ENCODE measurements around the gene CRYAB.

CRYAB gene, protein sequence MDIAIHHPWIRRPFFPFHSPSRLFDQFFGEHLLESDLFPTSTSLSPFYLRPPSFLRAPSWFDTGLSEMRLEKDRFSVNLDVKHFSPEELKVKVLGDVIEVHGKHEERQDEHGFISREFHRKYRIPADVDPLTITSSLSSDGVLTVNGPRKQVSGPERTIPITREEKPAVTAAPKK

DNA sequence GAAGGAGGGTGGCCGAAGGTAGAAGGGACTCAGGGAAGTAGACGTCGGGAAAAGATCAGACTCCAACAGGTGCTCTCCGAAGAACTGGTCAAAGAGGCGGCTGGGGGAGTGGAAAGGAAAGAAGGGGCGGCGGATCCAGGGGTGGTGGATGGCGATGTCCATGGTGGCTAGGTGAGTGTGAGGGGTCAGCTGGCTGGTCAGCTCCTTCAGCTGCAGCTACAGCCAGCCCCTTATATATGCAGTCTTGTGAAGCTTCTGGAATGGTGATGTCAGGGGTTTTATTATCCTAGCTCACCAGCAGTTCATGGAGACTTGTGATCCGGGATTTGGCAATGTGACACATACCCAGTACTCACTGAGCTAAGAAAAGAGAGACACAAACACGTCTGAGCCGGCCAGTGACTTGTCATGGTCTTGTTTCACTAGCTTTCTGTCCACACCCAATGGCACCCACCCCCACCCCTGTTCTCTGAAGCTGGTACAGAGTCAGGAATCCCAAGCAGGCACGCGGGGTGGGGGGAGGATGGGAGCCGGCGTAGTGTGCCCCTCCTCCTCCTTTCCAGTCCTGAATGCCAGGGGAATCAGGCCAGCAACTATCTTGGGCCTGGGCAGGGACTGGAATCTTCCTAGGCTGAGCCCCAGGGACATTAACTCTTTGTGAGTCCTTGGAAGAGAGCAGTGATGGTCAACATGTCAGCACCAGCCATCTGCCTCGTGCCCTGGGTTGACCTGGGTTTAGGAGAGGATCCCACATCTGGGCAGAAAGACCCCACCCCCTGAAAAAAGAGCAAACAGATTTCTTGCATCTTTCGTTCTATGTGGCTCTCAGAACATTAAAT, at the start of gene CRYAB:
Gene CRYAB, minus strand, starts transcription at position 208 of the 839 bp plus-strand sequence. Its CDS starts 46 bp downstream, at position 162.
- Mint-ChIP-seq H3K36me3 (no peaks in the 10 kb centered on the region), H3K4me3 (no peak within 1 kb of the TSS), H3K9me3 (no peaks in the 10 kb centered on the region), H3K4me1 (no peaks in the 10 kb centered on the region), H3K27ac (no peak within 1 kb of the TSS)
- DNase-seq (ENCODE audit: low spot score in 2 of 2) = peak in 1 of 2 donors; percentile 32
- no peak for ATAC-seq

DNA sequence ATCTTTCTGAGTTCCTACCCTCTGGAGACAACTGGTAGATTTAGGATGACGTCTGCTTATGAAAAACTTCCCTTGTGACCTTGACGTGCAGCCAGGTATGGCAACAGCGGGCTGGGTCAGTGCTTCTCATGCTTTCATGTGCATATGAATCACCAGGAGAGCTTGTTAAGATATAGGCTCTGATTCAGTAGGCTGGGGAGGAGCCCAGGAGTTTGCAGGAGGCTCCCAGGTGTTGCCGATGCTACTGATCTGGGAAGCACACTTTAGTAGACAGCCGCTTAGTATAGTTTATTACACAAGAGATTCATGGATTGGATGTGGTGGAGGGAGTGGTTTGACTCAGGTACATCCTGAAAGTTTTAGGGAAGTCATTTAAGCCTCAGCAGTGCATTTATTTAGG, 49.3 kb upstream of the CRYAB start:
- Mint-ChIP-seq H3K36me3 (peaks cover 24% of the 10 kb centered on the region), H3K9me3 (no peaks in the 10 kb centered on the region), H3K4me1 (peaks cover 13% of the 10 kb centered on the region), H3K4me3 (no peak overlapping the region), H3K27ac (no peak overlapping the region)
- ATAC-seq = no peak
- DNase-seq (ENCODE audit: low spot score in 2 of 2) = no peak

GRCh38 chr11:111957663-111958444, 46.3 kb upstream of the CRYAB start:
- no peaks in the 10 kb centered on the region for H3K9me3 Mint-ChIP-seq
- peaks cover 13% of the 10 kb centered on the region for H3K4me1 Mint-ChIP-seq
- no peak overlapping the region for H3K27ac Mint-ChIP-seq
- no peak for DNase-seq (ENCODE audit: low spot score in 2 of 2)
- H3K4me3 Mint-ChIP-seq = no peak overlapping the region
- peaks cover 16% of the 10 kb centered on the region for H3K36me3 Mint-ChIP-seq
- ATAC-seq = peak; percentile 31

DNA sequence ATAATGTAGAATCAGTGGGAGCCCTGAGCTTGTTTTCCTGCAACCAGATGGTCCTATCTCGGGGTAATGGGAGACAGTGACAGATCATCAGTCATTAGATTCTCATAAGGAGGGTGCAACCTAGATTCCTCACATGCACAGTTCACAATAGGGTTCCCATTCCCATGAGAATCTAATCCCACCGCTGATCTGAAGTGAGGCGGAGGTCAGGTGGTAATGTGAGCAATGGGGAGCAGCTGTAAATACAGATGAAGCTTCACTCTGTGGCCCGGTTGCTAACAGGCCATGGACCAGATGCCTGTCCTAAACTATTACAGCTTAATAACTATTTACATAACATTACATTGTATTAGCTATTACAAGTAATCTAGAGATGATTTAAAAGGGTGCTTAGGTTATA, 42.6 kb upstream of the CRYAB start:
- Mint-ChIP-seq H3K36me3 (peaks cover 28% of the 10 kb centered on the region), H3K4me1 (peaks cover 10% of the 10 kb centered on the region), H3K27ac (no peak overlapping the region), H3K9me3 (no peaks in the 10 kb centered on the region), H3K4me3 (no peak overlapping the region)
- ATAC-seq (no peak), DNase-seq (ENCODE audit: low spot score in 2 of 2) (no peak)

- no peaks in the 10 kb centered on the region for H3K9me3 Mint-ChIP-seq
- no peak overlapping the region for H3K27ac Mint-ChIP-seq
- ATAC-seq = no peak
- no peak overlapping the region for H3K4me3 Mint-ChIP-seq
- peaks cover 28% of the 10 kb centered on the region for H3K36me3 Mint-ChIP-seq
- peaks cover 22% of the 10 kb centered on the region for H3K4me1 Mint-ChIP-seq
- no peak for DNase-seq (ENCODE audit: low spot score in 2 of 2)
These were observed 40.0 kb upstream of the CRYAB start for GRCh38 chr11:111951565-111951964.

- H3K4me3 Mint-ChIP-seq = peak overlapping the region; percentile 22
- peak overlapping the region; percentile 30 for H3K27ac Mint-ChIP-seq
- ATAC-seq (peak; percentile 43), DNase-seq (ENCODE audit: low spot score in 2 of 2) (no peak)
- H3K36me3 Mint-ChIP-seq = peaks cover 30% of the 10 kb centered on the region
- H3K4me1 Mint-ChIP-seq = peaks cover 29% of the 10 kb centered on the region
- H3K9me3 Mint-ChIP-seq = no peaks in the 10 kb centered on the region
These were observed 38.2 kb upstream of the CRYAB start for GRCh38 chr11:111949519-111950426.

DNA sequence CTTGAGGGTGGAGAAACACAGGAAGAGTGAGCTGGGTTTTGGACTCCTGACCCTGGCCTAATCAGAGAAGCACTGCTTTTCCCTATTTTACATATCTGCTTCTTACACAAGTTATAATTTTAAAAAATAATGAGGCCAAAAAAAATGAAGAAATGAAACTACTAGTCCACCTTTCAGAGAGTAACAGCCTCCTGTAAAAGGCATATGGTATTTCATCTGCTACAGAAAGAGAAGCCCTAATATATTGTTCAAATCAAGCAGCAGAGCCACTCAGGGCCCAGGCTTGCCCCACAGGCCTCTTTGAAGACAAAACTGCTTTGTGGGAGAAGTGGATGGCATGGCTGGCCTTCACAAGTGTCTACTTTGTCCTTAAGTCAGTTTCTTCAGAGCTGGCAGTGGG, 35.6 kb upstream of the CRYAB start:
- Mint-ChIP-seq H3K9me3 (no peaks in the 10 kb centered on the region), H3K4me1 (peaks cover 40% of the 10 kb centered on the region), H3K36me3 (peaks cover 44% of the 10 kb centered on the region), H3K27ac (peak overlapping the region; percentile 26), H3K4me3 (no peak overlapping the region)
- no peak for ATAC-seq
- no peak for DNase-seq (ENCODE audit: low spot score in 2 of 2)

GRCh38 chr11:111946499-111946898, 34.9 kb upstream of the CRYAB start:
- no peak overlapping the region for H3K4me3 Mint-ChIP-seq
- H3K36me3 Mint-ChIP-seq = peaks cover 40% of the 10 kb centered on the region
- DNase-seq (ENCODE audit: low spot score in 2 of 2) (no peak), ATAC-seq (no peak)
- H3K9me3 Mint-ChIP-seq = no peaks in the 10 kb centered on the region
- peaks cover 40% of the 10 kb centered on the region for H3K4me1 Mint-ChIP-seq
- peak overlapping the region; percentile 26 for H3K27ac Mint-ChIP-seq

DNA sequence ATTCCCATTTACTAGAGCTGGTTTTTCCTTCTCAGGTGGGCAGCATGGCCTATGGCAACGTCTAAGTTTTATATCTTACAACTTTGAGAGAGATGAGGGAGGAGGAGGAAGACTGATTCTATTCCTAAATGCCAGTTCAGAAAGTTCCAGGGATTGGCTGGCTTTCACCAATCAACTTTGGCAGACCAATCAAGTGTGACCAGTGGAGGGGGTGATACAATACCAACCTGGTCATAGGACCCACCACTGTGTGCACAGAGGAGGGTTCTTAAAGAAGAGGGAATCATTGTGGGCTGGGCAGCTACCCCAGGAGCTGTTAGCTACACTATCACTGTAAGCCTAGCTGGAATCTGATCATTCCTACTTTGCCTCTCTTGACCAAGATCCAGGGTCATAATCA, 33.6 kb upstream of the CRYAB start:
- Mint-ChIP-seq H3K4me3 (peak overlapping the region; percentile 63), H3K36me3 (peaks cover 38% of the 10 kb centered on the region), H3K4me1 (peaks cover 49% of the 10 kb centered on the region), H3K9me3 (no peaks in the 10 kb centered on the region), H3K27ac (peak overlapping the region; percentile 99)
- ATAC-seq (no peak), DNase-seq (ENCODE audit: low spot score in 2 of 2) (no peak)

GRCh38 chr11:111944651-111945051, 33.1 kb upstream of the CRYAB start:
- Mint-ChIP-seq H3K4me1 (peaks cover 47% of the 10 kb centered on the region), H3K9me3 (no peaks in the 10 kb centered on the region), H3K36me3 (peaks cover 38% of the 10 kb centered on the region), H3K27ac (peak overlapping the region; percentile 99), H3K4me3 (peak overlapping the region; percentile 63)
- ATAC-seq (peak; percentile 98), DNase-seq (ENCODE audit: low spot score in 2 of 2) (no peak)

- DNase-seq (ENCODE audit: low spot score in 2 of 2) (no peak), ATAC-seq (no peak)
- Mint-ChIP-seq H3K27ac (peak overlapping the region; percentile 99), H3K4me1 (peaks cover 46% of the 10 kb centered on the region), H3K9me3 (no peaks in the 10 kb centered on the region), H3K4me3 (peak overlapping the region; percentile 63), H3K36me3 (peaks cover 38% of the 10 kb centered on the region)
These were observed 32.6 kb upstream of the CRYAB start for GRCh38 chr11:111944139-111944538.

GRCh38 chr11:111942829-111943228, 31.3 kb upstream of the CRYAB start:
- H3K27ac Mint-ChIP-seq = peak overlapping the region; percentile 44
- peaks cover 47% of the 10 kb centered on the region for H3K4me1 Mint-ChIP-seq
- peaks cover 39% of the 10 kb centered on the region for H3K36me3 Mint-ChIP-seq
- H3K4me3 Mint-ChIP-seq = no peak overlapping the region
- no peak for ATAC-seq
- no peaks in the 10 kb centered on the region for H3K9me3 Mint-ChIP-seq
- no peak for DNase-seq (ENCODE audit: low spot score in 2 of 2)

DNA sequence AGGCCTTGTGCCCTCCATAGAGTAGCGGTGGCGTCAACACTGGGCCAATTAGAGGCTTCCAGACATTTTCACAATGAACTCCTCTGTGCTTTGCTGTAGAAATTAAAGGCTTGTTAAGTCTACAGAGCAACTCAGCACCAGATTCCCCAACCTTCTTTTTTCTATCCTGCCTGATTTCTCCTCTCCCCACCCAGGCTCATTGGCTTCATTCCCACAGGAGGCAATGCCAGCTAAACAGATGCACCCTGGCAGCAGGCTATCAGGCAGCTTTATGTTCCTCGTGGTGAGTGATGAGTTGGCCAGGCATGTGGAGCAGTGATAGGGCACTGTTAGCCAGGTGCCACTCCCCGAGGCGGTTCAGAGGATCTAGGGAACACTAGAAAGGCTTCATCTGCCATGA, 30.4 kb upstream of the CRYAB start:
- Mint-ChIP-seq H3K4me3 (no peak overlapping the region), H3K9me3 (no peaks in the 10 kb centered on the region), H3K27ac (peak overlapping the region; percentile 44), H3K36me3 (peaks cover 38% of the 10 kb centered on the region), H3K4me1 (peaks cover 50% of the 10 kb centered on the region)
- ATAC-seq (no peak), DNase-seq (ENCODE audit: low spot score in 2 of 2) (no peak)

- no peaks in the 10 kb centered on the region for H3K9me3 Mint-ChIP-seq
- peaks cover 62% of the 10 kb centered on the region for H3K4me1 Mint-ChIP-seq
- peak overlapping the region; percentile 82 for H3K4me3 Mint-ChIP-seq
- peaks cover 39% of the 10 kb centered on the region for H3K36me3 Mint-ChIP-seq
- DNase-seq (ENCODE audit: low spot score in 2 of 2) = no peak
- ATAC-seq = no peak
- peak overlapping the region; percentile 84 for H3K27ac Mint-ChIP-seq
These were observed 28.4 kb upstream of the CRYAB start for GRCh38 chr11:111939836-111940604.
